ENCODE data around the gene MAP3K15.
A peak's percentile ranks its signal among the peaks of the same experiment; 100 is the strongest.

DNA sequence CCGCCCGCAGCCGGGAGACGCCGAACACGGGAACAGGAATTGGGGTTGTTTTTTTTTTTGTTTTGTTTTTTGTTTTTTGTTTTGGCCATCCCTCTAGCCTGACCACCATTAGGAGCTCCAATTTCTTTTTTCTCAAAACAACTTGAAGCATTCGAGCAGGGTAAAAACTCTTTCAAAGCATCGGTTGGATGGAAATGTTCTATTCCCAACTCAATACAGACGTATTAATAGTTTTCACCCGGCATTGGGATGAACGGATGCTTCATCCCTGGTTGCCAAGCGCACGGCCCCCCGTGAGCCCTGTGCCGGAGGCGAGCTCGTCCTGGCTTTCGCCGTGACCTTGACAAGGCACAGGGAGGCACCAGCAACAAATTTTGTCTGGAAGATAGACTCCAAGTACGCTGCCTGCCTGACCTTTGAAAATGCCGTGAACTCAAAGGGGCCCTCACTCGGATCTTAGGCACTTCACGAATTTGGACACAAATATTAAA, 352 bp upstream of the MAP3K15 start:
- TF ChIP-seq, protein P1, sequence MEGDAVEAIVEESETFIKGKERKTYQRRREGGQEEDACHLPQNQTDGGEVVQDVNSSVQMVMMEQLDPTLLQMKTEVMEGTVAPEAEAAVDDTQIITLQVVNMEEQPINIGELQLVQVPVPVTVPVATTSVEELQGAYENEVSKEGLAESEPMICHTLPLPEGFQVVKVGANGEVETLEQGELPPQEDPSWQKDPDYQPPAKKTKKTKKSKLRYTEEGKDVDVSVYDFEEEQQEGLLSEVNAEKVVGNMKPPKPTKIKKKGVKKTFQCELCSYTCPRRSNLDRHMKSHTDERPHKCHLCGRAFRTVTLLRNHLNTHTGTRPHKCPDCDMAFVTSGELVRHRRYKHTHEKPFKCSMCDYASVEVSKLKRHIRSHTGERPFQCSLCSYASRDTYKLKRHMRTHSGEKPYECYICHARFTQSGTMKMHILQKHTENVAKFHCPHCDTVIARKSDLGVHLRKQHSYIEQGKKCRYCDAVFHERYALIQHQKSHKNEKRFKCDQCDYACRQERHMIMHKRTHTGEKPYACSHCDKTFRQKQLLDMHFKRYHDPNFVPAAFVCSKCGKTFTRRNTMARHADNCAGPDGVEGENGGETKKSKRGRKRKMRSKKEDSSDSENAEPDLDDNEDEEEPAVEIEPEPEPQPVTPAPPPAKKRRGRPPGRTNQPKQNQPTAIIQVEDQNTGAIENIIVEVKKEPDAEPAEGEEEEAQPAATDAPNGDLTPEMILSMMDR (IDR thresholded peaks at IDR 0.05 in 8 of 11, conservative IDR thresholded peaks at IDR 0.05 in 3 of 11): peak in 5 of 11 experiments; percentile 48 to 62 (median 52)
- TF ChIP-seq POLR2AphosphoS5 (IDR thresholded peaks at IDR 0.05): no peak
- TF ChIP-seq POLR2A (IDR thresholded peaks at IDR 0.05): no peak

Measured in spleen (tissue), 7 donors.